HL-60 (cell line): ENCODE data around the gene TTC23L.

Experiments
- DNase-seq, 2 experiments: peaks; one replicate each; pipeline ENCODE4 v3.0.0-alpha.2; 2010 to 2020; ENCODE audit warnings: low read depth in 1 of 2, low spot score in 1 of 2
- H3K27ac ChIP-seq: fragments of 250-450 bp; sonication (Bioruptor Pico); replicated peaks from 2 replicates; pipeline ENCODE4 v1.5.1; 2020; ENCODE audit warnings: mild to moderate bottlenecking, moderate library complexity
- H3K27me3 ChIP-seq: fragments of 250-450 bp; sonication (Bioruptor Pico); 2 replicates; pipeline ENCODE4 v1.5.1; 2021; ENCODE audit warnings: mild to moderate bottlenecking, moderate library complexity; ENCODE audit not compliant: insufficient read depth, poor library complexity, severe bottlenecking
- H3K4me3 ChIP-seq: replicated peaks from 2 replicates; pipeline ENCODE4 v1.5.1; 2011; ENCODE audit warnings: mild to moderate bottlenecking, control low read depth, low read length; ENCODE audit not compliant: insufficient read depth
- GABPA ChIP-seq: IDR thresholded peaks from 2 replicates; pipeline ENCODE4 v1.6.1; 2012; ENCODE audit warnings: low read depth
- POLR2AphosphoS5 ChIP-seq: IDR thresholded peaks from 2 replicates; pipeline ENCODE4 v1.6.1; 2012; ENCODE audit warnings: low read depth
- SPI1 ChIP-seq: IDR thresholded peaks from 2 replicates; pipeline ENCODE4 v1.6.1; 2012; ENCODE audit warnings: low read depth, mild to moderate bottlenecking, borderline replicate concordance
- TF ChIP-seq, protein P1 (sequence below): IDR thresholded peaks from one replicate; pipeline ENCODE4 v1.5.1; 2011; ENCODE audit warnings: low read length, control low read depth, inconsistent platforms; ENCODE audit not compliant: insufficient read depth
- TF ChIP-seq, protein P2 (sequence below): IDR thresholded peaks from 2 replicates; pipeline ENCODE4 v1.6.1; 2012; ENCODE audit warnings: low read depth; ENCODE audit not compliant: insufficient replicate concordance

Gene TTC23L

DNA sequence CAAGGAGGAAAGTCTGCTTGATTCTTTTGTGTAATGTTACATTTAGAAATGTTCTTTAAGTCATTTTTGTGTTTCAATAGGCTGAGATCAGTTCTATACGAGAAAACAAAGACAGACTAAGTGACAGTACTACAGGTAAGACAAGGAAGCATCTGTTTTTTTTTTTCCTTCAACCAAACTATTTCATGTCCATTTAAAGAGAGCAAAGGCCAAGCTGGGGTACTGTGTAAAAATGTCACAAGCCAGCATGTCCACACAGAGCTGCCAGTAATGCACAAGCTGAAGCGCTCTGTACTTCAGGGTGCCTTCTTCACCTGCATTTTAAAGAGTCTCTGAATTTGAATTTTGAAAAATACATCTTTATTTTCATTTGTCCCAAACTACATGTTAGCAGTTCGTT is 20.2 kb upstream of the TTC23L start:
- Histone ChIP-seq H3K4me3 (no peak overlapping the region), H3K27ac (no peak overlapping the region), H3K27me3 (peaks cover 7% of the 10 kb centered on the region)
- TF ChIP-seq, protein P1, sequence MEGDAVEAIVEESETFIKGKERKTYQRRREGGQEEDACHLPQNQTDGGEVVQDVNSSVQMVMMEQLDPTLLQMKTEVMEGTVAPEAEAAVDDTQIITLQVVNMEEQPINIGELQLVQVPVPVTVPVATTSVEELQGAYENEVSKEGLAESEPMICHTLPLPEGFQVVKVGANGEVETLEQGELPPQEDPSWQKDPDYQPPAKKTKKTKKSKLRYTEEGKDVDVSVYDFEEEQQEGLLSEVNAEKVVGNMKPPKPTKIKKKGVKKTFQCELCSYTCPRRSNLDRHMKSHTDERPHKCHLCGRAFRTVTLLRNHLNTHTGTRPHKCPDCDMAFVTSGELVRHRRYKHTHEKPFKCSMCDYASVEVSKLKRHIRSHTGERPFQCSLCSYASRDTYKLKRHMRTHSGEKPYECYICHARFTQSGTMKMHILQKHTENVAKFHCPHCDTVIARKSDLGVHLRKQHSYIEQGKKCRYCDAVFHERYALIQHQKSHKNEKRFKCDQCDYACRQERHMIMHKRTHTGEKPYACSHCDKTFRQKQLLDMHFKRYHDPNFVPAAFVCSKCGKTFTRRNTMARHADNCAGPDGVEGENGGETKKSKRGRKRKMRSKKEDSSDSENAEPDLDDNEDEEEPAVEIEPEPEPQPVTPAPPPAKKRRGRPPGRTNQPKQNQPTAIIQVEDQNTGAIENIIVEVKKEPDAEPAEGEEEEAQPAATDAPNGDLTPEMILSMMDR = no peak
- TF ChIP-seq GABPA (no peak), POLR2AphosphoS5 (no peak), SPI1 (no peak)
- TF ChIP-seq, protein P2, sequence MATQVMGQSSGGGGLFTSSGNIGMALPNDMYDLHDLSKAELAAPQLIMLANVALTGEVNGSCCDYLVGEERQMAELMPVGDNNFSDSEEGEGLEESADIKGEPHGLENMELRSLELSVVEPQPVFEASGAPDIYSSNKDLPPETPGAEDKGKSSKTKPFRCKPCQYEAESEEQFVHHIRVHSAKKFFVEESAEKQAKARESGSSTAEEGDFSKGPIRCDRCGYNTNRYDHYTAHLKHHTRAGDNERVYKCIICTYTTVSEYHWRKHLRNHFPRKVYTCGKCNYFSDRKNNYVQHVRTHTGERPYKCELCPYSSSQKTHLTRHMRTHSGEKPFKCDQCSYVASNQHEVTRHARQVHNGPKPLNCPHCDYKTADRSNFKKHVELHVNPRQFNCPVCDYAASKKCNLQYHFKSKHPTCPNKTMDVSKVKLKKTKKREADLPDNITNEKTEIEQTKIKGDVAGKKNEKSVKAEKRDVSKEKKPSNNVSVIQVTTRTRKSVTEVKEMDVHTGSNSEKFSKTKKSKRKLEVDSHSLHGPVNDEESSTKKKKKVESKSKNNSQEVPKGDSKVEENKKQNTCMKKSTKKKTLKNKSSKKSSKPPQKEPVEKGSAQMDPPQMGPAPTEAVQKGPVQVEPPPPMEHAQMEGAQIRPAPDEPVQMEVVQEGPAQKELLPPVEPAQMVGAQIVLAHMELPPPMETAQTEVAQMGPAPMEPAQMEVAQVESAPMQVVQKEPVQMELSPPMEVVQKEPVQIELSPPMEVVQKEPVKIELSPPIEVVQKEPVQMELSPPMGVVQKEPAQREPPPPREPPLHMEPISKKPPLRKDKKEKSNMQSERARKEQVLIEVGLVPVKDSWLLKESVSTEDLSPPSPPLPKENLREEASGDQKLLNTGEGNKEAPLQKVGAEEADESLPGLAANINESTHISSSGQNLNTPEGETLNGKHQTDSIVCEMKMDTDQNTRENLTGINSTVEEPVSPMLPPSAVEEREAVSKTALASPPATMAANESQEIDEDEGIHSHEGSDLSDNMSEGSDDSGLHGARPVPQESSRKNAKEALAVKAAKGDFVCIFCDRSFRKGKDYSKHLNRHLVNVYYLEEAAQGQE = no peak
- no peak for DNase-seq

DNA sequence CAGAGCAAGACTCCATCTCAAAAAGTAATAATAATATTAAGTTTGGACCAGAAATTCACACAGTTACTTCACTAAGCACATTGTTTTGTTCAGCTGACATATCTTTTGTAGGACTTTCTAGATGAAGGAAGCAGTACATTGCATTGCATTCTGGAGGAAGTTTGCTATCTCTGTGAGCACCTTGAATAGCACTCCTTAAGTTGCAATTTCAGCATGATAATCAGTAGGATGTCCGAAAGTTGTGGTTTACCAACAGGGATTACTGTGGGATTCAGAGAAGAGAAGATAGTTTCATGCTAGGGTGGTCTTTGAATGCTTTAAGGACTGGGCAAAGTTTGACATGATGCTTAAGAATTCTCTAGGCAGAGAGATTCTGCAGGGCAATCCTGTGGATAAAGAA is 18.4 kb upstream of the TTC23L start:
- DNase-seq = no peak
- H3K27ac ChIP-seq = no peak overlapping the region
- H3K4me3 ChIP-seq = no peak overlapping the region
- peaks cover 6% of the 10 kb centered on the region for H3K27me3 ChIP-seq
- TF ChIP-seq, protein P1 = no peak
- TF ChIP-seq POLR2AphosphoS5 = no peak
- TF ChIP-seq, protein P2 = no peak
- no peak for TF ChIP-seq GABPA
- no peak for TF ChIP-seq SPI1

DNA sequence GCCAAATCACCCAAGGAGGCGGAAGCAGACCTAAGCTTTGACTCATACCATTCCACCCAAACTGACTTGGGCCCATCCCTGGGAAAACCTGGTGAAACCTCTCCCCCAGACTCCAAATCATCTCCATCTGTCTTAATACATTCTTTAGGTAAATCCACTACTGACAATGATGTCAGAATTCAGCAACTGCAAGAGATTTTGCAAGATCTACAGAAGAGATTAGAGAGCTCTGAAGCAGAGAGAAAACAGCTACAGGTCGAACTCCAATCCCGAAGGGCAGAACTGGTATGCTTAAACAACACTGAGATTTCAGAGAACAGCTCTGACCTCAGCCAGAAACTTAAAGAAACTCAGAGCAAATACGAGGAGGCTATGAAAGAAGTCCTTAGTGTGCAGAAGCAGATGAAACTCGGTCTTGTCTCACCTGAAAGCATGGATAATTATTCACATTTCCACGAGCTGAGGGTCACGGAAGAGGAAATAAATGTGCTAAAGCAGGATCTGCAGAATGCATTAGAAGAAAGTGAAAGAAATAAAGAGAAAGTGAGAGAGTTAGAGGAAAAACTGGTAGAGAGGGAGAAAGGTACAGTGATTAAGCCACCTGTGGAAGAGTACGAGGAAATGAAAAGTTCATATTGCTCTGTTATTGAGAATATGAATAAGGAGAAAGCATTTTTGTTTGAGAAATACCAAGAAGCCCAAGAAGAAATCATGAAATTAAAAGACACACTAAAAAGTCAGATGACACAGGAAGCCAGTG is 15.8 kb upstream of the TTC23L start:
- H3K4me3 ChIP-seq = no peak overlapping the region
- H3K27me3 ChIP-seq = peaks cover 3% of the 10 kb centered on the region
- no peak for TF ChIP-seq SPI1
- H3K27ac ChIP-seq = no peak overlapping the region
- DNase-seq = no peak

DNA sequence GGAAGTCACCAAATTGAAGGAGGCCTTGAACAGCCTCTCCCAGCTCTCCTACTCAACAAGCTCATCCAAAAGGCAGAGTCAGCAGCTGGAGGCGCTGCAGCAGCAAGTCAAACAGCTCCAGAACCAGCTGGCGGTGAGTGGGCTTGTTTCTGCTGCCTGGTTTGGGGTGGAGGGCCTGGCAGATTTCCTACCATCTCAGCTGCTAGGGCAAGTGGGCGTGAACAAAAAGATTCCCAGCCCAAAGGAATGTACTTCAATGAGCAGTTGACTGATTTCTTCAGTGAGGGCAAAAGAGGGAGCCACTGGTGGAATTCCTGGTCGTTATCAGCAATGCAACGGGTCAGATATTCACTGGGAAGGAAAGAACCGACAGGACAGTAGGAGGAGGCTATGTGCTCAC is 12.6 kb upstream of the TTC23L start:
- TF ChIP-seq GABPA = no peak
- TF ChIP-seq, protein P2 = no peak
- TF ChIP-seq SPI1 = no peak
- no peak for TF ChIP-seq POLR2AphosphoS5
- TF ChIP-seq, protein P1 = no peak
- Histone ChIP-seq H3K4me3 (no peak overlapping the region), H3K27ac (no peak overlapping the region)

More for the DNA sequence above, 12.6 kb upstream of the TTC23L start:
- DNase-seq = no peak
- H3K27me3 ChIP-seq = no peaks in the 10 kb centered on the region
